ENCODE results near the gene RUVBL2.
"Not testable (repeated sequence)": the region's sequence is repeated elsewhere in the genome, so short reads cannot be mapped to it uniquely, and the experiment has no call there.

Gene RUVBL2

DNA sequence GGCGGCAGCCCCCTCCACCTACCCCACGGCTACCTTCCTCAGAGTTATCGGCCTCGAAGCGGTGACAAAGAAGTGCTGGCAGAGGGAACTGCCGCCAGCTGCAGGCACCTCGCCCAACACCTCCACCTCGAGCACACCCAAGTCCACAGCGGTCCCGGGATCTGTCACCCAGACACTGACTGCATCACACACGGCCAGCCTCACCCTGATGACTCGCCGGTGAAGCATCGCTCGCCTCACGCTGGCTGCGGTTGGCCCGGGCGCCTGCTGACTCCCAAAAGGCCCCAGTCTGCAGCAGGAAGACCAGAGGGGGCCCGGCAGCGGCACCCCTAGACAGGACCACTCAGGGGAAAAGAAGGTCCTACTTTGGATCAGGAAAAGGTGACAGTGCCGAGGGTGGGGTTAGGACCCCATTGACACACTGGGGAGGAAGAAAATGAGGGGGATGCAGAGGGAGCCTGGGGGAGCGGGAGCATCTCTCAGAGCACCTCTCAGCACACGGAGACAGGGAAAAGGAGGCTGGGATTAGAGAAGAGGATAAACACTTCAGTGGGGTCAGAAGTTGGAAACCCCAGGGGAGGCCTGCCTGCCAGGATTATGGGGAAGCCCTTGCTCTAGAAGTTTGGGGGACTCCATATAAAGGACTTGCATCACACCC lies 56.8 kb downstream of the RUVBL2 start:
- not testable (repeated sequence) for DNase-seq

DNA sequence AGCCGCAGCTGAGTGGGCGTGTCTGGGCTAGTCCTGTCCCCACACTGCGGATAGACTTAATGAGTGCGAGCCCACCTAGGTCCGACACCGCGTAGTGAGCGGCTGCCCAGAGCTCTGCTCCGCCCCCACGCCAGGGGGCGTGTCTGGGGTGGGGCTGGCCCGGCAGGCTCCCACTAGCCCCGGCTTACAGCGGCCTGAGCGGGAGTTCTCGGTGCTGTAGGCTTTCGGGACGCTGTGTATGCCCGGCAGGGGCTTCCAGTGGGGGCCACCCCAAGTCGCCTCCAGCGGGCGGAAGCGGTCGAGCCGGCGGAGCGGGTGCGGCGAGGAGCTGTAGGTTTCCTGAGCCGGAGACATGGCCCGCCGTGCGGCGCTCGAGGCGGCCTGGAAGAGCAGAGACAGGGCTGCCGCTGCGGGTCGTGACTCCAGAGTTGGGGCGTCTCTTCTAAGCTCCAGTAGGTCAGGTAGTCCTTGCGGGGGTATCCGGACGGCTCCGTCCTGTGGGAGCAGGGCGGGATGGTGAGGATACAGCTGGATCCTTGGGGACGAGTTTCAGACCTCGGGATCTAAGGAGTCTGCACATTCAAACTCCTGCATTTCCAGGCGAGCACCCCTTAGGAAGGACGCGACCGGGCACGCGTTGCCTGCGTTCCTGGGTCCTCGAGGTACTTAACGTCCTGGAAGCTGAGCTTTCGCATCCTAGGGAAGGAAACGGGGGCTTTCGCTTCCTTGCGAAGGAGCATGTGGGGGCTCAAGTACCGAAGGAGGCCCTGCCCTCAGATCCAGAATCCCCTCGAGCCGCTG lies 62.6 kb downstream of the RUVBL2 start:
- DNase-seq, result peak in 1 of 2 donors; percentile 27

DNA sequence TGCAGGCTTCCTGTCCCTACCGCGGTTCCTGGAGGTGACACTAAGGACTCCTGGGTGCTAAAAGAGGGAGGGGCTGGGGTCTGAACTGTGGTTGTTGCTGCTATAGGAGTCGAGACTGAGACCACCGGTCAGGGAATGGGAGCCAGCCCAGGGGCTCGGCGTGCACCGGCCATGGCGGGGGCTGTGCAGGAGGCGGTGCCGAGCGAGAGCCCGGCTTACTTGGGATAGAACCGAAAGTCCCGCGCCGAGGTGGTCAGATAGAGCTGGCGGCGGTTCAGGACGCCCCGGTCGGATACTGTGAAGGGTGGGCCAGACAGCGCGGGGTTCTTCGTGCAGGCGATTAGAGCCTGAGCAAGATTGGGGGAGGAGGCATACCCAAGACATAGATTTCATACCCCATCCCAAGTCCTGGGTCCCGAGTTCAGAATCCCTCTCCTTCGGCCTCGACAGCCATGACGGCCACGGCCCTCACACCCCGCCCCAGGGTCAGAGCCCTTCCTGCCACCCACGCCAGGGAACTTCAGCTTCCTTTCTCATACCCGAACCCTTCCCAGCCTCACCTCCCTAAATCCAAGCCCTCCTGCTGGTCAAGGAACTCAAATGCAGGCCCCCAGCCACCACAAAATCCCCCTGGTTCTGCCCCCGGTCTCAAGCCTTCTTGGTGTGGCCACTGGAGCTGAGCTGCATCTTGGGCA lies 63.4 kb downstream of the RUVBL2 start:
- not testable (repeated sequence) for DNase-seq

DNA sequence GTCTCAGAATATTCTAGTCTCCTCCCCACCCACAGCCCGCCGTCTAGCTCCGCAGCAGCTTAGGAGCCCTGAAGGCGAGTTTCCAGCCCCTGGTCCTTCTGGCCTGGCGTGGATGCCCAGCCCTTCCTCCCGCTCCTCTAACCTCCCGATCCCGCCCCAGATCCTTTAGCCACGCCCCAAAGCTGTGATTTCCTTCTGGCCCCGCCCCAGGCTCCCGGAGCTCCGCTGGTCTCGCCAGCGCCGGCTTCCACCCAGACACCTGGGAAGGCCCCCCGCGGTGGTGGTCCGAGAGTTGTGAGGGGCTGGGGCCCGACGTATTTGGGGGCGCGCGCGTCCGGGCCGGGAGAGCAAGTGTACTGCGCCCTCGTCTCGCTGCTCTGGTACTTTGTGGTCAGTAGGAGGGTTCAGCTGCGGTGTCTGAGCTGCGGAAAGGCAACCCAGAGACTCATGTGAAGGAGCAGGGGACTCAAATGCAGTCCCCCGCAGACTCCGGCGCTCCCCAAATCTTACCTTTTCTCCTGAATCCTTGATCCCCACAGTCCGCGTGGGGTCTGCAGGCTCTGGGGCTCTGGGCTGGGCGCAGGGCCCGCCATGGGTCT lies 64.0 kb downstream of the RUVBL2 start, which contains the start of gene CGB7:
CGB7 (minus strand) TSS at position 114 of the 599 bp plus-strand sequence. CDS start 2,374 bp downstream, outside the sequence.
- DNase-seq, result peak in 1 of 2 donors; percentile 25

DNA sequence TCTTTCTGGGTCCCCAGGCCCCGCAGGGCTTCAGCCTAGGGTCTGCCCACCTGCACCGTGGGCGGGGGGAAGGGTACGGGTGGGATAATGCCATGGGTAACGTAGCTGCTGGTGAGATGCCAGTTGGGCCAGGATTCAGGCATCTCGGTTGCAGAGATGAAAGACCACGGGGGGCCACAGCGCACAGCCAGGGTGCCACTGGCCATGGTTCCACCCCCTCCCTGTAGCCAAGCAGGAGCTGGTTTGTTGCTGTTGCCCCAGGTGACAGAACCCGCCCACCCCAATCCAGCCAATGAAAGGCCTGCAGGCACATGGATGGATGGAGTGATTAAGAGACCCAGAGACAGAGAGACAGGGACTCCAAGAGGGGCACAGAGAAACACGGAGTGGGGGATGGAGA lies 64.9 kb downstream of the RUVBL2 start:
- no peak for DNase-seq

DNA sequence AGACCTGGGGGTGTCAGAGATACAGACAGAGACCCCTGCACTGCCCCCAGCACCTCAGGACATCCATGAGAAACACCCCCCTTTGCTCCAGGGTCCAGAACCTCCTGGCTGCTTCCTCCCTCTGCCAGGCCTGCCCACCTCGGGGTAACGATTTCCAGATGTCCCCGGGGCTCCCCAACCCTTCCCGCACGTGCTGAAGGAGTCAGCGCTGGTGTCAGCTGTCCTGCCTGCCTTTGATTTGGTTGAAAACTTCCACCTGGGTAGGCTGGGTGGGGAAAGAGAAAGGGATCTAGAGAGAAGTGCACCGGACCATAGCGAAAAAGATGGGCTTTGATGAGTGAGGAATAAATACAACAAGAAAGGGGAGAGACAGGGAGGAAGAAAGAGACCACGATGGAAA lies 65.4 kb downstream of the RUVBL2 start:
- DNase-seq, result no peak

DNA sequence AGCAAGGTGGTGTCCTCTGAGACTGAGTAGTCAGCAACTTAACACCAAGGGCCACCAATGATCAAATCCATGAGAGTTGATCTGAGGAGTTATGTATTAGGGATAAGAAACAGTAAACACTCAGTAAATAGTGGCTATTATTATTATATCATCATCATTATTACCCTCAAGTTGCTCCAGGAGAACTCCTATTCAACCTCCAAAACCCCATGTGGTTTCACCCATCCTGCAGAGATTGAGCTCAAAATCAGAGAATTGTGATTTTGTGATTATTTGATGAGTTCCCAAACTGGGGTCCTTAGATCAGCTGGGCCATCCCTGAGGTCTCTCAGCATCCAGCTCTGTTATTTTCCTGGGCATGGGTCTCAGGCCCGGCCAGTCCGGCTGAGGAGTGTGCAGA lies 67.3 kb downstream of the RUVBL2 start:
- no peak for DNase-seq

DNA sequence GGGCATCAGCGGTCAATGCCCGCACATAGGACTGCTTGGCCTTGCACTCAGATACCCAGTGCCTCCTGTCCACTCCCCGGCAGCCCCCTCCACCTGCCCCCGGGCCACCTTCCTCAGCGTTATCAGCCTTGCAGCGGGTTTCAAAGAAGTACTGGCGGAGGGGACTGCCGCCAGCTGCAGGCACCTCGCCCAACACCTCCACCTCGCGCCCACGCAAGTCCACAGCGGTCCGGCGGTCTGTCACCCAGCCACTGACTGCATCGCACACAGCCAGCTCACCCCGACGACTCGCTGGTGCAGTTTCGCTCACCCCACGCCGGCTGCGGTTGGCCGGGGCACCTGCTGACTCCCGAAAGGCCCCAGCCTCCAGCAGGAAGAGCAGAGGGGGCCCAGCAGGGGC lies 67.8 kb downstream of the RUVBL2 start:
- DNase-seq, result no peak

DNA sequence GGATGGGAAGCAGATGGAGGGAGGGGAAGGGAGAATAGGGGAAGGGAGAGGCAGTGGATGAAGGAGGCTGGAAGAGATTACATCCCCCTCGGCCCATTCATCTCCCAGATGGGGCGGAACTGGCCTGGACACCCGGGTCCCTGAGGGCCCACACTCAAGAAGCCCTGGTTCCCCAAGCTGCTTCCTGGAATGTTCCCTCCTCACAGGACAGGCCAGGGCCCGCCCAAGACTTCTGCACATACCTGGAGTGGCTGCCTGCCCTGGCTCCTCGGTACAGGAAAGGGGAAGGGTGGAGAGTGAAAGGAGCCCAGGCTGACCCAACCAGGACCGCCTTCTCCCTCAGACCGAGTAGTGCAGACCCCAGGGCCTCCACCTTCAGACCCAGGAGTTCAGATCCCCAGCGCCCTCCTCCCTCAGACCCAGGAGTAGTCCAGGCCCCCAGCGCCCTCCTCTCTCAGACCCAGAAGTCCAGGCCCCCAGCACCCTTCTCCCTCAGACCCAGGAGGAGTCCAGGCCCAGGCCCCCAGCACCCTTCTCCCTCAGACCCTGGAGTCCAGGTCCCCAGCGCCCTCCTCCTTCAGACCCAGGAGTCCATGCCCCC lies 70.4 kb downstream of the RUVBL2 start:
- no peak for DNase-seq

GRCh38 chr19:49064768-49065611 lies 71.3 kb downstream of the RUVBL2 start, which contains the start of gene NTF4:
Gene NTF4, minus strand, starts transcription at chr19:49064818. Its CDS starts 2,821 bp downstream, at chr19:49061997.
- DNase-seq, result no peak

Measured in bone marrow (tissue), 2 donors.